HG03571 (cell line): ENCODE data around the gene IRF4.
A peak's percentile ranks its signal among the peaks of the same experiment; 100 is the strongest.
"Not testable (repeated sequence)": the region's sequence is repeated elsewhere in the genome, so short reads cannot be mapped to it uniquely, and the experiment has no call there.

ENCODE experiments used
- ATAC-seq: cut with Tn5 transposase; IDR thresholded peaks from one replicate; pipeline ENCODE4 v1.9.1; 2021; ENCODE audit not compliant: unreplicated experiment

The IRF4 gene

GRCh38 chr6:412146-412886 is 20.8 kb downstream of the IRF4 start:
- ATAC-seq: no peak

- no peak for ATAC-seq
Observed at GRCh38 chr6:414447-414846, 22.9 kb downstream of the IRF4 start.

GRCh38 chr6:415087-415486 is 23.5 kb downstream of the IRF4 start:
- ATAC-seq: no peak

- no peak for ATAC-seq
Observed at GRCh38 chr6:421211-421610, 29.7 kb downstream of the IRF4 start.

GRCh38 chr6:422433-423054 is 31.0 kb downstream of the IRF4 start:
- ATAC-seq: peak; percentile 64

DNA sequence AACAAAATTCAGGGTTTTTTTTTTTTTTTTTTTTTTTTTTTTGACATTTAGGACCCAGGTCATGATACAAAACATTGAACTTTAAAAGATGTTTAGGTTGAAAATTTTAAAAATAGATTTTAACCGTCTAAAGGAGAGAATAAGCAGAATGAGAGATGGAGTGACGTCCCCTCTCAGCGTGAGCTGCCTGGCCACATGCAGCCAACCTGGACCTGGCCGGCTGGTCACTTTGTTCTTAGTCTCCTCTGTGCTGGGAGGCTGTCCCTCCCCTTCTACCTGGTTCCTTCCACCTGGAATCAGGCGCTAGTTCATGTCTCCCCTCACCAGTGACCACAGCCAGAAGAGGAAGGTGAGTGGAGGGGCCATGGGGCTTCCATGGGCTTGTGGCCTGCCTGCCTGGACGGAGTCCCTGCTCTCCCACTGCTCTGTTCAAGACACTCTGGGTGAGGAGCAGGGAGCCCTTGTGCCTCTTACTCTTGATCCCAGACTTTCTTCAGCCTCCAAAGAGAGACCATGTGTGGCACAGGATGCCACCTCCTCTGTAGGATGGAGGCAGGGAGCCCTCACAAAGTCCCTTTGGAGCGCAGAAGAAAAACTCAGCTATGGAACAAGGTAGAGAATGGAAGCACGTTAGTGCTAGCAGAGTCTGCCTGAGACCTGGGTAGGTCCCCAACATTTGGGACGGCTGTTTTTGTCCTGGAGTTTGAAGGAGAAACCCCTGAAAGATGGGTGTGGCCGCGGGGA is 31.7 kb downstream of the IRF4 start:
- no peak for ATAC-seq

DNA sequence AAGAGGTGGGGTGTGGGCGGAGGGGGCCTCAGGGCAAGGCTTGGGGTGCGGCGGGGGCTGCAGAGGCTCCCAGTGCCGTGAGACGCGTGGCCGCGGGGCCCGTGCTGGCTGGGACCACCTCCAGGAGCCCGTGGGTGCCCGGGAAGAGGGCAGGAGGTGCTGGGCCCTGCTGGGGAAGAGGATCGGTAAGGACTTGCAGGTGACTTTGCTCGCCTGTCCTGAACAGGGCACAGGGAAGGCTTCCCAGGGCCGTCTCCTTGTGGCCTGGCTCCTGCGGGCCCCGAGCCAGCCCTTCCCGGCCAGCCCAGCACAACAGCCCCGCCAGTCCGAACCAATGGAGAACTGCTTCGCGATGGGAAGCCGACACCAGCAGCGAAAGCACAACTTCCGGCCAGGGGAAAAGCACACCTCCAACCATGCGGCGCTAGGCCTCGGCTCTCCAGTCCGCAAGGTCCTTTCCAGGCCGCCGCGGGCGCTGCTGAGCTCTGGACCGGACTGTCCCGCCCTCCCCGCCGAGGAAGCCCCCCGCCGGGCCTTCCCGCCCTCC is 32.3 kb downstream of the IRF4 start:
- no peak for ATAC-seq

DNA sequence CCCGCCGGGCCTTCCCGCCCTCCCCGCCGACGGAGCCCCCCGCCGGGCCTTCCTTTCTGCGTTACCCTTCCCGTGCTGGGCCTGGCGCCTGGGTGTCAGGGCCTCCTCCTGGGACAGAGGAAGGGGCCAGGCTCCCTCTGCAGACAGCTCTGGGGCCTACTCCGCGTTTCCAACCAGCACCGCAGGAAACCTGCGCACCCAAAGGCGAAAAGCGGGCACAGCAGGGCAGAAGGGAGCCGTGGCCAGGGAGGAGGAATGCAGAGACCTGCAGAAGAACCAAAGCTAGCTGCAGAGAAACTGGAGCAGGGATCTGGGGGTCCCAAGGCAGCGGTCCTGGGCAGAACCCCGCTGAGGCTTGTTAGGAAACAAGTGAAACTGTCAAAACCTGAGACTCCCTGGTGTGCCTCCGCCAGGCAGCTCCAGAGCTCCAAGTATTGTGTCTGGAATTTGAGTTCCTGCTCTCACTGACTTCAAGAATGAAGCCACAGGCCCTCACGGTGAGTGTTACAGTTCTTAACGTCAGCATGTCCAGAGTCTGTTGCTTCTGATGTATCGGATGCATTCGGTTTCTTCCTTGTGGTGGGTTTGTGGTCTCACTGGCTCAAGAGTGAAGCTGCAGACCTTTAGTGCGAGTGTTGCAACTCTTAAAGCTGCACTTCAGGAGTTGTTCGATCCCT is 33.3 kb downstream of the IRF4 start:
- ATAC-seq: no peak

DNA sequence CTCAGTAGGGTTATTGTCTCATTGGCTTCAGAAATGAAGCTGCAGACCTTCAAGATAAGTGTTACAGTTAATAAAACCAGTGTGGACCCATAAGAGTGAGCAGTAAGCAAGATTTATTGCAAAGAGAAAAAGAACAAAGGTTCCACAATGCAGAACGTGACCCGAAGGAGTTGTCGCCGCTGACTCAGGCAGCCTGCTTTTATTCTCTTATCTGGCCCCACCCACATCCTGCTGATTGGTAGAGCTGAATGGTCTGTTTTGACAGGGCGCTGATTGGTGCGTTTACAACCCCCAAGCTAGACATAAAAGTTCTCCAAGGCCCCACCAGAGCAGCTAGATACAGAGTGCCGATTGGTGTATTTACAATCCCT is 33.9 kb downstream of the IRF4 start:
- ATAC-seq: not testable (repeated sequence)

DNA sequence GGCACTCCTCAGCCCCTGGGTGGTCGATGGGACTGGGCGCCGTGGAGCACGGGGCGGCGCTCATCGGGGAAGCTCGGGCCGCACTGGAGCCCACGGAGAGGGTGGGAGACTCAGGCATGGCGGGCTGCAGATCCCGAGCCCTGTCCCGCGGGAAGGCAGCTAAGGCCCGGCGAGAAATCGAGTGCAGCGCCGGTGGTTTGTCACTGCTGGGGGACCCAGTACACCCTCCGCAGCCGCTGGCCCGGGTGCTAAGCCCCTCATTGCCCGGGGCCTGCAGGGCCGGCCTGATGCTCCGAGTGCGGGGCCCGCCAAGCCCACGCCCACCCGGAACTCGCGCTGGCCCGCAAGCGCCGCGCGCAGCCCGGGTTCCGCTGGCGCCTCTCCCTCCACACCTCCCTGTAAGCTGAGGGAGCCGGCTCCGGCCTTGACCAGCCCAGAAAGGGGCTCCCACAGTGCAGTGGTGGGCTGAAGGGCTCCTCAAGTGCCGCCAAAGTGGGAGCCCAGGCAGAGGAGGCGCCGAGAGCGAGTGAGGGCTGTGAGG is 34.7 kb downstream of the IRF4 start:
- not testable (repeated sequence) for ATAC-seq

GRCh38 chr6:428047-428603 is 36.6 kb downstream of the IRF4 start:
- no peak for ATAC-seq

GRCh38 chr6:429515-430121 is 38.1 kb downstream of the IRF4 start:
- no peak for ATAC-seq

- ATAC-seq: no peak
Observed at GRCh38 chr6:431504-431903, 40.0 kb downstream of the IRF4 start.

- no peak for ATAC-seq
Observed at GRCh38 chr6:431986-432385, 40.4 kb downstream of the IRF4 start.

DNA sequence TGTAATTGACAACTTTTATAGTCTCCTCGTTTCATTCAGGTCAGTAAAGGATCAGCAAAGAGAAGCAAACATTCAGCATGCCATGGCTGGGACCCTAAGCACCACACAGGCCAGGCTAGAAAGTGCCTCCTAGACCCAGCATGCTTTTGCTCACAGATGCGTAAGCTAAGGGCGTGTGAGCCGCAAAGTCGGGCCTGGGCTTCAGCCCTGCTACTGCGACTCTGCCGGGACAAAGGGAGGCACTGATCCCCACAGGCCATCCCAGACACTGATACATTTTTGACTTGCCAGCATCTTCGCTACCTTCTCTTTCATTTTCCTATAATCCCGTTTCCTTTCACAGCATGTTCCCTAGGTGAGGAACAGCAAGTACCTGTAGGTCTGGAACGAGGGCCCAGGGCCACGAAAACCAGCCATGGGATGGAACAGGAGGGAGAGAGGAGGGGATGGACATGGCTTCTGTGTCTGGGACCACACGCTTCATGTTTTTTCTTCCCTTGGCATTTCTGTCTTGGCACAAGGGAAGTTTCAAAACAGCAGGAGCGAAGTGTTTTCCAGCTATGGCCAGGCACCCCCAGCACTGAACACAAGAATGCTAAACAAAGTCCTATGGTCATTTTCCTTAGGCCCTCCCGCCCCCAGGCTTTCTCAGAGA is 42.6 kb downstream of the IRF4 start:
- ATAC-seq: no peak

DNA sequence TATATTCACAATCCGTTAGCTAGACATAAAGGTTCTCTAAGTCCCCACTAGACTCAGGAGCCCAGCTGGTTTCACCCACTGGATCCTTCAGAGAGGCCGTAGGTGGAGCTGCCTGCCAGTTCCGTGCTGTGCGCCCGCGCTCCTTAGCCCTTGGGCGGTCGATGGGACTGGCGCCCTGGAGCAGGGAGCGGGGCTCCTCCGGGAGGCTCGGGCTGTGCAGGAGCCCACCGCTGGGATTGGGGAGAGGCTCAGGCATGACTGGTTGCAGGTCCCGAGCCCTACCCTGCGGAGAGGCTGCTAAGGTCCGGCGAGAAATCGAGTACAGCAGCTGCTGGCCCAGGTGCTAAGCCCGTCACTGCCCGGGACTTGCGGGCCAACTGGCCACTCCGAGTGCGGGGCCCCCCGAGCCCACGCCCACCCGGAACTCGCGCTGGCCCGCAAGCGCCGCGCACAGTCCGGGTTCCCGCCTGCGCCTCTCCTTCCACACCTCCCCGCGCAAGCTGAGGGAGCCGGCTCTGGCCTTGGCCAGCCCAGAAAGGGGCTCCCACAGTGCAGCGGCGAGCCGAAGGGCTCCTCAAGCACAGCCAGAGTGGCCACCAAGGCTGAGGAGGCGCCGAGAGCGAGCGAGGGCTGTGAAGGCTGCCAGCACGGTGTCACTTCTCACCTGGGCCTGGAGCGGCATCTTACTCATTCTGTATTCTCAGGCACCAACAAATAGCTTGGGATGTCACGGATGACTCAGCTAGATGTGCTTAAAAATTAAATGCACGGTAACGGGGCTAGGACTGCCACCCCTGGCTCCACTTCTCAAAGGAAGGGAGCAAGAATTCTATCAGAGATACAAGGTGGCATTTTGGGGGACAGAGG is 44.1 kb downstream of the IRF4 start:
- no peak for ATAC-seq

- ATAC-seq: no peak
Observed at GRCh38 chr6:436308-437036, 44.9 kb downstream of the IRF4 start.

GRCh38 chr6:437037-437392 is 45.5 kb downstream of the IRF4 start:
- no peak for ATAC-seq
